Measurements from ENCODE around the gene TGFB3.
"Not testable (repeated sequence)": the region's sequence is repeated elsewhere in the genome, so short reads cannot be mapped to it uniquely, and the experiment has no call there.

The TGFB3 gene

GRCh38 chr14:75944607-75945241, 37.1 kb downstream of the TGFB3 start:
- ATAC-seq, result no peak

GRCh38 chr14:75941030-75941429, 40.8 kb downstream of the TGFB3 start:
- ATAC-seq, result no peak

- no peak for ATAC-seq
Measured at GRCh38 chr14:75939200-75939599, 42.6 kb downstream of the TGFB3 start.

GRCh38 chr14:75934998-75935628, 46.7 kb downstream of the TGFB3 start:
- ATAC-seq, result no peak

- ATAC-seq, result no peak
Measured at GRCh38 chr14:75933712-75934296, 48.0 kb downstream of the TGFB3 start.

- ATAC-seq, result no peak
Measured at GRCh38 chr14:75928690-75929181, 53.1 kb downstream of the TGFB3 start.

GRCh38 chr14:75927564-75928087, 54.2 kb downstream of the TGFB3 start:
- ATAC-seq, result no peak

GRCh38 chr14:75926431-75927115, 55.2 kb downstream of the TGFB3 start:
- ATAC-seq, result no peak

- ATAC-seq, result not testable (repeated sequence)
Measured at GRCh38 chr14:75925141-75925840, 56.5 kb downstream of the TGFB3 start.

GRCh38 chr14:75920421-75920820, 61.4 kb downstream of the TGFB3 start:
- ATAC-seq, result not testable (repeated sequence)

GRCh38 chr14:75917946-75918335, 63.9 kb downstream of the TGFB3 start:
- no peak for ATAC-seq

GRCh38 chr14:75917322-75917945, 64.4 kb downstream of the TGFB3 start:
- no peak for ATAC-seq

GRCh38 chr14:75915045-75915444, 66.8 kb downstream of the TGFB3 start:
- no peak for ATAC-seq

- no peak for ATAC-seq
Measured at GRCh38 chr14:75913183-75913582, 68.6 kb downstream of the TGFB3 start.

GRCh38 chr14:75911883-75912282, 69.9 kb downstream of the TGFB3 start:
- ATAC-seq, result no peak

GRCh38 chr14:75910048-75910447, 71.7 kb downstream of the TGFB3 start:
- ATAC-seq, result no peak

GRCh38 chr14:75909630-75910029, 72.2 kb downstream of the TGFB3 start:
- ATAC-seq, result no peak

All from activated CD4-positive, CD25-positive, alpha-beta regulatory T cell treated with anti-CD3 and anti-CD28 coated beads, Interleukin-2, amount 50 U/mL, for 24 hours (primary cell).